Activated naive CD8-positive, alpha-beta T cell treated with anti-CD3 and anti-CD28 coated beads, Interleukin-2, amount 10 ng/mL, durations not matched to agents 7 days and 5 days (primary cell): Measurements from ENCODE around the gene LHPP. TPM values are rescaled to one million over a fixed set of nuclear protein-coding genes. Genes with fewer than 3 reads are reported as not detected.

Source experiments
- ATAC-seq: fragments of 150-1000 bp; cut with Tn5 transposase; one replicate; pipeline ENCODE4 v1.10.0; 2021; ENCODE audit warnings: low read depth, moderate library complexity
- POLR2A ChIA-PET: fragments of 350-600 bp; sonication (Branson Sonifier 250); formaldehyde crosslinking; loops from one replicate; lab custom pipeline; 2021; ENCODE audit warnings: antibody characterized with exemption; lab: Charles Lee
- DNase-seq: peaks from one replicate; pipeline ENCODE4 v3.0.0; 2021
- H3K27ac Mint-ChIP-seq: one replicate; pipeline ENCODE4 v1.8.0; 2022; ENCODE audit warnings: mild to moderate bottlenecking, mixed read lengths
- H3K27me3 Mint-ChIP-seq: one replicate; pipeline ENCODE4 v1.8.0; 2022; ENCODE audit warnings: mild to moderate bottlenecking, moderate library complexity, mixed read lengths
- H3K36me3 Mint-ChIP-seq: one replicate; pipeline ENCODE4 v1.8.0; 2021; ENCODE audit warnings: mild to moderate bottlenecking, mixed read lengths
- H3K4me1 Mint-ChIP-seq: one replicate; pipeline ENCODE4 v1.8.0; 2021; ENCODE audit warnings: mixed read lengths
- H3K4me3 Mint-ChIP-seq: one replicate; pipeline ENCODE4 v1.8.0; 2022; ENCODE audit warnings: mild to moderate bottlenecking, moderate library complexity, mixed read lengths
- H3K9me3 Mint-ChIP-seq: one replicate; pipeline ENCODE4 v1.8.0; 2021; ENCODE audit warnings: mixed read lengths
- total RNA-seq, 2 experiments: library from RNA; stranded (reverse); gene quantifications; one replicate each; pipeline ENCODE4 v1.2.3, GENCODE V29; 2021

Gene LHPP
- total RNA-seq, 2 experiments from 2014 or later: 21.4 to 24.3 TPM

DNA sequence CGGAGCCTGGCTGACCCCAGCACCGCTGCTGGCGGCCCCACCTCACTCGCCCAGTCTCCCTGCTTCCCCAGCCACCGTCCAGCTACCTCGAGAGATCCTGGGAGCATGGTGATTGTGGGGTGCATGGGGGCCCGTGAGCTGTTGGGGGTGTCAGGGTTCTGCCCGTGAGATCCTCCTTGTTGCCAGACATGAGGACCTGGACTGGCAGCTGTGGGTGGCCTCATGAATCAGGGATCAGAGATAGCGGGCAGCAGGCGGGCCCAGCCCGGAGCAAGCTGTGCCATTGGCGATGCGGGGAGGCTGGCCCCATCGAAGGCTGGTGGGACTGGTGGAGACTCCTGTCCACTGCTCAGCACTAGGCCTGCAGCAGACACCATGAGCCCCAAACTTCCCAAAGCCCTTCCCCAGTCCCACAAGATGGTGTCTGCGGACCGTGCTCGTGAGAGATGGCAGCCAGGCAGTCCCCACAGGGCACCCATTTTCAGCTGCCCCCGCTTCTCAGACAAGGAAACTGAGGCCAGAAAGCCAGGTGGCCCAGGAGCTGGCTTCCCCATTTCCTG is 75.6 kb downstream of the LHPP start:
- no peak for DNase-seq
- POLR2A ChIA-PET: no interaction called here
- no peak overlapping the region for H3K4me3 Mint-ChIP-seq

DNA sequence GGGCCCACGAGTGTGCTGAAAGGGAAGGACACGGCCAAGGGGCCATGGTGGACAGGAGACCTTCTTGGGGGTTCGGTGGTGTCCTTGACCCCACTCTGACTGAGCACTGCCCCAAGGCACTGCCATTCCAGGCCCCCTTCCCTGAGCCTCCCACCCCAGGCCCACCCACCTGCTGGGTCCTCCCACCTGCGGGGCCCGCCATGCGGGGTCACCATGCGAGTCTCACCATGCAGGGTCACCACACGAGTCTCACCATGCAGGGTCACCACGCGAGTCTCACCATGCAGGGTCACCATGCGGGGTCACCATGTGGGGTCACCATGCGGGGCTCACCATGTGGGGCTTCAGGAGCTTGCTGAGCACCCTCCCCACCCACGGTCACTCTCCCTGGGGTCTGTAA is 76.3 kb downstream of the LHPP start:
- POLR2A ChIA-PET: interaction anchor here (1.7 kb wide), 1 partner anchor 264 kb away, joined by 3 read pairs; the partner anchor contains the start of gene ABRAXAS2
- no peak overlapping the region for H3K27ac Mint-ChIP-seq

More for the DNA sequence above, 75.6 kb downstream of the LHPP start:
- H3K27me3 Mint-ChIP-seq: no peaks in the 10 kb centered on the region
- H3K4me1 Mint-ChIP-seq: peaks cover 3% of the 10 kb centered on the region
- no peak overlapping the region for H3K27ac Mint-ChIP-seq
- no peak for ATAC-seq
- no peaks in the 10 kb centered on the region for H3K36me3 Mint-ChIP-seq
- H3K9me3 Mint-ChIP-seq: no peaks in the 10 kb centered on the region

DNA sequence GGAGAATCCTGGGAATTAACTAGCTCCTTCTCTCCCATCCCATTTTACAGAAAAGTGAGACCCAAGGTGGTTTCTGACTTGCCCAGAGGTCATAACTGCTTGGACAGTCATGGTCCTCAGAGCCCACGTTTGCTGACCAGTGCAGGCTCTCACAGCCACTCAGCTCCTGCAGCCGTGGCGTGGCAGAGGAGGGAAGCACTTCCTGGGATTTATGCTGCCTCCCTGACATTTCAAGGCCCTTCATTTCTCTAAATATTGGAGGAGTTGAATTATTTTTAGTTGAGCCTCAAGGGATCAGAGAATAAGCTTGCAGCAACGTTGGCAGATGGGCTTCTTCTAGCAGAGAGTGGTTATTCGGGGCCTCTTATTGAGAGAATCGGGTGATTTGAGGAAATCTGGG is 77.1 kb downstream of the LHPP start:
- Mint-ChIP-seq H3K27ac (no peak overlapping the region), H3K9me3 (no peaks in the 10 kb centered on the region), H3K27me3 (no peaks in the 10 kb centered on the region), H3K4me1 (peaks cover 3% of the 10 kb centered on the region), H3K4me3 (no peak overlapping the region), H3K36me3 (no peaks in the 10 kb centered on the region)
- POLR2A ChIA-PET: interaction anchor here (0.6 to 1.7 kb wide), 3 partner anchors 15 to 263 kb away, joined by 3 to 7 read pairs (median 3); partner anchors contain the start of gene ABRAXAS2
- DNase-seq (no peak), ATAC-seq (no peak)

More for the DNA sequence above, 76.3 kb downstream of the LHPP start:
- no peaks in the 10 kb centered on the region for H3K9me3 Mint-ChIP-seq
- DNase-seq (no peak), ATAC-seq (no peak)
- peaks cover 3% of the 10 kb centered on the region for H3K4me1 Mint-ChIP-seq
- H3K27me3 Mint-ChIP-seq: no peaks in the 10 kb centered on the region
- H3K4me3 Mint-ChIP-seq: no peak overlapping the region
- H3K36me3 Mint-ChIP-seq: no peaks in the 10 kb centered on the region

DNA sequence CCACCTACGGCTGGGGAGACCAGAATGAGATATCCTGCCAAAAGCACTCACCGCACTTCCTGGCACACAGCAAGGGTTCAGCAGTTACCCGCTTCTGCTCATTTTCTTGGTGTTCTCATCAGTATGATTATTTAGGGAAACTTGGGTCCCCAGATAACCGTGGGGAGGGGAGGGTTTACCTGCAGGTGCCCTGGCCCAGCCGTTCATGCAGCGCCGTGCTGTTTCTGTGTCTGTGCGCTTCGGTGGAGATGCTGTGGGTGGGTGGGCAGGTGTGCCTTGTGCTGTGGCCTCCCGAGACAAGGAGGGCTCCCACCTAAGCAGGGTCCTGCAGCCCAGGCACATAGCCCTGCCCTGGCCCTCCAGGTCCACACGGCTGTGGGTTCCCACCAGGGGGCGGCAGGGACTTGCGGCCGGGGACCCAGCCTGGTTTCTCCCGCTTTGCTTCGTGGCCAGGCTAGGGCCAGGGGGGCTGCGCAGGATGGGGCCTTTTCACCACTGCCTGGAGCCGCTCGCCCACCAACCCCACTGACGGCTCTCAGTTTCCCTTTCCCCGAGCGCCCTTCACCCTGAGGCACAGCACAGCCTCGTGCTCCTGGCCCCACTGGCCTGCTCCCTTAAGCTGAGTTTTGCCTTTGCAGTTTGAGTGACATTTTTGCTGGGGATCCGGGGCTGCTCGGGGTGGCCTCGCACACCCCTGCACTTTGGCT is 78.5 kb downstream of the LHPP start:
- Mint-ChIP-seq H3K4me3 (no peak overlapping the region), H3K4me1 (peaks cover 5% of the 10 kb centered on the region), H3K9me3 (no peaks in the 10 kb centered on the region), H3K27ac (no peak overlapping the region), H3K27me3 (no peaks in the 10 kb centered on the region), H3K36me3 (no peaks in the 10 kb centered on the region)
- peak; percentile 71 for ATAC-seq
- POLR2A ChIA-PET: interaction anchor here (1.1 kb wide), 1 partner anchor 201 kb away, joined by 7 read pairs; no protein-coding TSS in a partner anchor
- DNase-seq: peak; percentile 72

DNA sequence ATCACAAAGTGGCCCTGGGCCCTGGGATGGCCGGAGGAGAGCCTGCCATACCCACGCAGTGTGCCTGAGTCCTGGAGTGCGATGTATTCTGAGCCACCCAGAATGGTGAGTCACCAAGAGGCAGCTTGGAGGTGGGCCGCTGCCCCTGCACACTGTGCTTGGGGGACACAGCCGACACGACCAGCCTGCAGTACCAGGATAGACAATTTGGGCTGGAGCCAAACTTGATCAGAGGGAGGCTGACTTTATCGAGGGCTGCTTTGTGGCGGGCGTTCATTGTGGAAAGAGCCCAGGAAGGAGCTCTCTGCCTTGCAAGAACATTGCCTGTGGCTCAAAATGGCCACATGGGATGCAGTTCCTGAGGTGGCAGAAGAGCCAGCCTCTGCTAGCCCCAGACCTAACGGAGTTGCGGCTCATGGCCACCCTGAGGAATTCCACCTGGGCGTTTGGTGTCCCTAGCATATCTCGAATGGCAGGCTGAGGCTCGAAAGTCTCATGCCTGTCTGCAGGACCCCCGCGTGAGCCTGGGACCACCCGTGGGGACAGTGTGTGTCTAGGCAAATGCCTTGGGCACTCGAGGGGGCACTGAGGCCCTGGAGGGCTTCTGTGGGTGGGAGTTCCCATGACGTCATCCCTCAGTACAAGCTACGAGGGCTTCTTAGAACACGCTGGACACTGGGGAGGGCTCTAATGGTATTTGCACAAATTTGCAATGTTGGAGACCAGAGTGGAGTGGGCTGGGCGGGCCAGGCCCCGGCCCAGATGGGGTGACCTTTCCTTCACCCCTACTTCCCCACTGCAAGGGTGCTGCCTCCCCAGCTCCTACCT is 79.7 kb downstream of the LHPP start:
- Mint-ChIP-seq H3K27me3 (peaks cover 3% of the 10 kb centered on the region), H3K36me3 (no peaks in the 10 kb centered on the region), H3K4me1 (peaks cover 11% of the 10 kb centered on the region), H3K9me3 (no peaks in the 10 kb centered on the region), H3K27ac (no peak overlapping the region), H3K4me3 (no peak overlapping the region)
- ATAC-seq (no peak), DNase-seq (no peak)
- POLR2A ChIA-PET: no interaction called here

DNA sequence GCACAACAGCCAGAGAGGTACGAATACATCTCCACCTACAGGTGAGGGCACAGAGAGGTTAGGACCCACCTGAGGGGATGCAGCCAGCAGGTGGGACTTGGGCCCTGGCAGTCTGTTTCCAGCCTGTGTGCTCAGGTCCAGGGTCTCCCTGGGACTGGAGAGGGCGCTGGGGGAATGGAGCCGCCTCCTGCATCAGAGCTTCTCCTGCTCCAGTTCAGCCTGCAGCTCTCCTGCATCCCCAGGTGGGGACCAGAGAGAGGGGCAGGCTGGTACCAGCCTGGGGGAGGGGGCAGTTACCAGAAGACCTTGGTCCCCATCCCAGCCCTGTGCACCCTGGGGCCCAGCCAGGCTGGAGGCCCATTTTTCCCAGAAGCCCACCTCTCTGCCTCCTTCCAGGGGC is 80.7 kb downstream of the LHPP start:
- ATAC-seq (no peak), DNase-seq (no peak)
- POLR2A ChIA-PET: no interaction called here
- H3K27me3 Mint-ChIP-seq: peaks cover 3% of the 10 kb centered on the region
- H3K4me1 Mint-ChIP-seq: peaks cover 11% of the 10 kb centered on the region
- no peaks in the 10 kb centered on the region for H3K9me3 Mint-ChIP-seq
- H3K27ac Mint-ChIP-seq: no peak overlapping the region
- no peak overlapping the region for H3K4me3 Mint-ChIP-seq
- no peaks in the 10 kb centered on the region for H3K36me3 Mint-ChIP-seq

DNA sequence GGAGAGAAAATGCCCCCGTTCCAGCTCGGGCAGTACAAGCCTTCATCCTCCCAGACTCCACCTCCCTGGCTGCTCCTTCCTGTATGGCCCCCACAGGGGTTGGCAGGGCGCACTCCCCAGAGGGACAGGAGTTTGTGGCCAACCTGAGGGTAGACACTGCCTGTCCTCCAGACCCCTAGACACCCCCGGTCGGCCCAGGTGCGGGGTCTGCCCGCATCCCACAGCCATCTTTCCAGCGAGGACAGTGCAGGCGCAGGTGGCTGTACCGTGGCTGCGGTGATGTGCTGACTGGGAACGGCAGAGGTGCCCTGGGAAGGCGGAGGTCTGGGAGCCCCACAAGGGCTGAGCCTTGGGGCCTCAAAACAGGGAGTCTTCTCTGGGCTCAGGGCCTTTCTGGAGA is 81.5 kb downstream of the LHPP start:
- Mint-ChIP-seq H3K27ac (no peak overlapping the region), H3K36me3 (no peaks in the 10 kb centered on the region), H3K9me3 (no peaks in the 10 kb centered on the region), H3K4me3 (no peak overlapping the region), H3K4me1 (peaks cover 11% of the 10 kb centered on the region), H3K27me3 (peaks cover 3% of the 10 kb centered on the region)
- no peak for DNase-seq
- ATAC-seq: no peak
- POLR2A ChIA-PET: interaction anchor here (0.5 kb wide), 1 partner anchor 449 kb away, joined by 3 read pairs; no protein-coding TSS in a partner anchor

DNA sequence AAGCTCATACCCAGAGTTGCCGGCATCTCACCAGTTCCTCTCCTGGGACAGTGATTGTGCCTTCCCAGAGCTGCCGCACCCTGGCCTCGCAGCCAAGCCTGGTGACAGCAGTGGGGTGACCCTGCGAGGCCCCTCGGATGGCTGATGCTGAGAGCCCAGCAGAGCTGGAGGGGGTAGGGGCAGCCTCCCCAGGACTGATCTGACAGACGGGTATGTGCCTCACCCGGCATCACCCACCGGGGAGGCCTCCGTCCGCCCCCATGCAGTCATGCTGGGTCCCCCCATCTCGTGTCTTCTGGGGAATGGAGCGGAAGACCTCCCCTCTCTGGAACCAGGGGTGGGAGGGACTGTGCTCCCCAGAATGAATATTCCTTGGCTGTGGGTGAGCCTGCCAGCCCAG is 82.3 kb downstream of the LHPP start:
- ATAC-seq: no peak
- Mint-ChIP-seq H3K4me3 (no peak overlapping the region), H3K27me3 (peaks cover 3% of the 10 kb centered on the region), H3K4me1 (peaks cover 11% of the 10 kb centered on the region), H3K36me3 (no peaks in the 10 kb centered on the region), H3K27ac (no peak overlapping the region), H3K9me3 (no peaks in the 10 kb centered on the region)
- DNase-seq: no peak
- POLR2A ChIA-PET: no interaction called here

DNA sequence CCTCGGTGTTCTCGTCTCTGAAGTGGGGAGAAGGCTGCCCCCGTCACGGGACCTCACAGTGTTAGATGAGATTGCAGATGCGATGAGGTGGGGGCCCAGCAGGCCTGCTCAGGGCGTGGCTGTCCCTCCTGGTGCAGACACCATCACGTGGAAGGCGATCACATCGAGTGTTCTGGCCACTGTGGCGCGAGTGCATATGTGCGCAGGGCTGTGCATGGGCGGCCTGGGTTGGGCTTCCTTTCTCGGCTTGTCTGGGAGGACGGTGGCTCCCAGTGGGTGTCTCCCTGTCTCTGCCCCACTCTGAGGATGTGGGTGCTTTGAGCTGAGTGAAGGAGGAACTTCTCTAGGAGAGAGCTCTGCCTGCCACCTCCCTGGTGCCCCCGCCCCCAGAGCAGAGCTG is 83.1 kb downstream of the LHPP start:
- H3K27ac Mint-ChIP-seq: no peak overlapping the region

DNA sequence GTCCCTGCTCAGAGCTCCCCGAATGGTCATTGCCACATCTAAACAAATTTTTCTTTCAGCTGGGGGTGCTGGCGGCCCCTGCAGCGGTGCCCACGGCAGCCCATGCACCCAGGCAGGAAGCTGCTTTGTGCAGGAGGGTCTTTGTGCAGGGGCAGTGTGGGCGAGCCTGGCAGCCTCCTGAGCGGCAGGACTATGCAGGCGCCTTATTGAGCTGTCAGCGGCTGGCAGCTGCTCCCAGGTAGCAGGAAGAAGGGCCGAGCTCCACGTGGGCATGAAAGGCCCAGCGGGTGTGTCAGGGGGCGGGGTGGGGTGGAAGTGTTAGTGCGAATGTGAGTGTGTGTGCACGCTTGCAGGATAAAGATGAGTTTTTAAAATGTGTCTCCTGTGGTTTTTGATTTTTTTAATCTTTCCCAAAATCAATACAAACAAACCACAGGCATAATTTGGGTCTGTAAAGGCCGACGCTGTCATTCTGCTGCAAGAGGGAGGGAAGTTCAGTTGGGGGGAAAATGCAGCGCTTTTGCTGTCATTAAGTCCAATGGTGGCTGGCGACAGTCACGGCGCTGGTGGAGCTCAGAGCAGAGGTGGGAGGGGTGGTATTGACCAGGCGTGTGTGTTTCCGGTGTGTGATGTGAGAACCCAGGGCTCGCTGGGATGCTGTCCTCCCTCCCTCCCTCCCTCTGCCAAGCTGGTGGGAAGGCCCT is 83.9 kb downstream of the LHPP start:
- no peaks in the 10 kb centered on the region for H3K9me3 Mint-ChIP-seq
- peaks cover 8% of the 10 kb centered on the region for H3K4me1 Mint-ChIP-seq
- no peak overlapping the region for H3K27ac Mint-ChIP-seq
- no peak overlapping the region for H3K4me3 Mint-ChIP-seq
- H3K36me3 Mint-ChIP-seq: no peaks in the 10 kb centered on the region
- POLR2A ChIA-PET: no interaction called here
- peaks cover 3% of the 10 kb centered on the region for H3K27me3 Mint-ChIP-seq
- no peak for ATAC-seq
- no peak for DNase-seq

More for the DNA sequence above, 83.1 kb downstream of the LHPP start:
- no peak overlapping the region for H3K4me3 Mint-ChIP-seq
- H3K9me3 Mint-ChIP-seq: no peaks in the 10 kb centered on the region
- DNase-seq (no peak), ATAC-seq (peak; percentile 9)
- H3K36me3 Mint-ChIP-seq: no peaks in the 10 kb centered on the region
- POLR2A ChIA-PET: no interaction called here
- peaks cover 3% of the 10 kb centered on the region for H3K27me3 Mint-ChIP-seq
- peaks cover 11% of the 10 kb centered on the region for H3K4me1 Mint-ChIP-seq

DNA sequence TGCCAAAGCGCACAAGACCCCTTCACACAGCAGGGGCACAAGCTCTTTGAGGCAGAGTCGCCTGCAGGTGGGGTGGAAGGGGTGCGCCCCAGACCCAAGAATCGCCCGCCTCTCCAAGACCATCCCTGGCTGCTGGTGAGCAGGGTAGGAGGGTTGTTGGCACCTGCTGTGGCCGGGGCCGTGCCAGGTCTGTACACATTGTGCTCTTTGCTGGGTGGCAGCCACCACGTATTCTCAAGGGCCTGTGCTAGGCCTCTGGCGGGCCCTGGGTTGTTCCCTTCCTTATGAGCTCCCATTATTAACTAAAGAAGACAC is 84.4 kb downstream of the LHPP start:
- H3K4me1 Mint-ChIP-seq: peaks cover 8% of the 10 kb centered on the region
- no peak for ATAC-seq
- H3K36me3 Mint-ChIP-seq: no peaks in the 10 kb centered on the region
- H3K27me3 Mint-ChIP-seq: peaks cover 3% of the 10 kb centered on the region
- H3K27ac Mint-ChIP-seq: no peak overlapping the region
- no peak for DNase-seq
- H3K4me3 Mint-ChIP-seq: no peak overlapping the region
- H3K9me3 Mint-ChIP-seq: no peaks in the 10 kb centered on the region
- POLR2A ChIA-PET: no interaction called here

DNA sequence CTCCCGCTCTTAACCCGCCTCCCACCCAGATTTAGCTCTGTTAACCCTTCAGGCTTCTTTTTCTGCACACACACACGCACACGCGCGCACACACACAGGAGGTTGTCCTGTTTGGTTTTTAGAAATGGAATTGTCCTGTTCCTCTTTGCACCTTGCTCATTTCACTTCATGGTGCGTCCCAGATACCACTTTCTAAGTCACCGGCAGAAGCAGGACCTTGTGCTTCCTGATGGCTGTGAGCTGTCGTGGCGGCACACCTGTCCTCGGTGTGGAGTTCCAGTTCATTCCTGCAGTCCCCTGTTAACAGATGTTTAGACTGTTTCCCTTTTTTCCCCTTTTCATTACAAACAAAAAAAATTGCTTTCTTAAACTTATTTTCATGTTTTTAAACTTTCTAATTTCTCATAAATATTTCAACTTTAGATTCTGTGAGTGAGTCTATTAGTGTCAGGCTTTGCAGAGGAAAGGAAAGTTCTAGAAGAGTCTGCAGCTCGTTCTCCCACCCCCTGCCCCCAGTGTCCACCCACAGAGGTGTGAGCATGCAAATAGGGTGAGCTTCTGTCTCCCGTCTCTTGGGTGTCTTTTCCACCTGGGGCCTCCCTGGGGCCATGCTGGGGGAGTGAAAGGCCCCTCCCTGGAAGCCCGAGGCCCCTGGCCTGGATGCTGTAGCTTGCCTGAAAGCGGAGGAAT is 85.5 kb downstream of the LHPP start:
- H3K36me3 Mint-ChIP-seq: no peaks in the 10 kb centered on the region

More for the DNA sequence above, 85.5 kb downstream of the LHPP start:
- POLR2A ChIA-PET: no interaction called here
- Mint-ChIP-seq H3K27me3 (peaks cover 3% of the 10 kb centered on the region), H3K27ac (no peak overlapping the region), H3K9me3 (no peaks in the 10 kb centered on the region), H3K4me1 (peaks cover 8% of the 10 kb centered on the region), H3K4me3 (no peak overlapping the region)
- ATAC-seq (no peak), DNase-seq (no peak)
